ENCODE results near the gene HOXB6. TPM values are rescaled to one million over a fixed set of nuclear protein-coding genes. Genes with fewer than 3 reads are reported as not detected.

HOXB6 gene
- total RNA-seq, 1 donor from 2014 or later = not detected

- H3K36me3 Mint-ChIP-seq (ENCODE audit: unreplicated experiment) = no peaks in the 10 kb centered on the region
- no peaks in the 10 kb centered on the region for H3K9me3 Mint-ChIP-seq (ENCODE audit: unreplicated experiment)
- TF ChIP-seq CTCF (IDR thresholded peaks at IDR 0.05) = no peak
- H3K4me1 Mint-ChIP-seq (ENCODE audit: unreplicated experiment) = peaks cover 20% of the 10 kb centered on the region
- H3K4me3 Mint-ChIP-seq (ENCODE audit: unreplicated experiment) = no peak overlapping the region
- DNase-seq (ENCODE audit: extremely low spot score, unreplicated experiment) = no peak
- H3K27ac Mint-ChIP-seq (ENCODE audit: unreplicated experiment) = no peak overlapping the region
- peaks cover 84% of the 10 kb centered on the region for H3K27me3 Mint-ChIP-seq (ENCODE audit: unreplicated experiment)
Observed at GRCh38 chr17:48611213-48611612, 6.4 kb upstream of the HOXB6 start.

- peaks cover 84% of the 10 kb centered on the region for H3K27me3 Mint-ChIP-seq (ENCODE audit: unreplicated experiment)
- H3K4me3 Mint-ChIP-seq (ENCODE audit: unreplicated experiment) = no peak within 1 kb of the TSS
- peaks cover 20% of the 10 kb centered on the region for H3K4me1 Mint-ChIP-seq (ENCODE audit: unreplicated experiment)
- no peaks in the 10 kb centered on the region for H3K36me3 Mint-ChIP-seq (ENCODE audit: unreplicated experiment)
- H3K27ac Mint-ChIP-seq (ENCODE audit: unreplicated experiment) = no peak within 1 kb of the TSS
- no peak for TF ChIP-seq CTCF (IDR thresholded peaks at IDR 0.05)
- DNase-seq (ENCODE audit: extremely low spot score, unreplicated experiment) = no peak
- H3K9me3 Mint-ChIP-seq (ENCODE audit: unreplicated experiment) = no peaks in the 10 kb centered on the region
Observed at GRCh38 chr17:48610282-48611211, 5.8 kb upstream of the HOXB6 start, which contains the start of gene HOXB7. Gene HOXB7 (minus strand): TSS chr17:48611017. CDS start chr17:48610918, 99 bp downstream.

- H3K4me3 Mint-ChIP-seq (ENCODE audit: unreplicated experiment) = no peak overlapping the region
- no peaks in the 10 kb centered on the region for H3K36me3 Mint-ChIP-seq (ENCODE audit: unreplicated experiment)
- no peak for TF ChIP-seq CTCF (IDR thresholded peaks at IDR 0.05)
- no peaks in the 10 kb centered on the region for H3K9me3 Mint-ChIP-seq (ENCODE audit: unreplicated experiment)
- H3K27ac Mint-ChIP-seq (ENCODE audit: unreplicated experiment) = no peak overlapping the region
- H3K27me3 Mint-ChIP-seq (ENCODE audit: unreplicated experiment) = peaks cover 84% of the 10 kb centered on the region
- H3K4me1 Mint-ChIP-seq (ENCODE audit: unreplicated experiment) = peaks cover 20% of the 10 kb centered on the region
- DNase-seq (ENCODE audit: extremely low spot score, unreplicated experiment) = no peak
Observed at GRCh38 chr17:48609759-48610281, 5.0 kb upstream of the HOXB6 start.

GRCh38 chr17:48609033-48609432 is 4.2 kb upstream of the HOXB6 start:
- H3K27ac Mint-ChIP-seq (ENCODE audit: unreplicated experiment) = no peak overlapping the region
- no peak for TF ChIP-seq CTCF (IDR thresholded peaks at IDR 0.05)
- peaks cover 85% of the 10 kb centered on the region for H3K27me3 Mint-ChIP-seq (ENCODE audit: unreplicated experiment)
- H3K9me3 Mint-ChIP-seq (ENCODE audit: unreplicated experiment) = no peaks in the 10 kb centered on the region
- no peaks in the 10 kb centered on the region for H3K36me3 Mint-ChIP-seq (ENCODE audit: unreplicated experiment)
- H3K4me1 Mint-ChIP-seq (ENCODE audit: unreplicated experiment) = peaks cover 16% of the 10 kb centered on the region
- H3K4me3 Mint-ChIP-seq (ENCODE audit: unreplicated experiment) = no peak overlapping the region
- DNase-seq (ENCODE audit: extremely low spot score, unreplicated experiment) = no peak

- H3K4me3 Mint-ChIP-seq (ENCODE audit: unreplicated experiment) = no peak overlapping the region
- no peak for TF ChIP-seq CTCF (IDR thresholded peaks at IDR 0.05)
- H3K27ac Mint-ChIP-seq (ENCODE audit: unreplicated experiment) = no peak overlapping the region
- H3K9me3 Mint-ChIP-seq (ENCODE audit: unreplicated experiment) = peaks cover 2% of the 10 kb centered on the region
- no peaks in the 10 kb centered on the region for H3K36me3 Mint-ChIP-seq (ENCODE audit: unreplicated experiment)
- DNase-seq (ENCODE audit: extremely low spot score, unreplicated experiment) = no peak
- H3K4me1 Mint-ChIP-seq (ENCODE audit: unreplicated experiment) = peaks cover 13% of the 10 kb centered on the region
- peaks cover 84% of the 10 kb centered on the region for H3K27me3 Mint-ChIP-seq (ENCODE audit: unreplicated experiment)
Observed at GRCh38 chr17:48608494-48608834, 3.7 kb upstream of the HOXB6 start.
